B cell (primary cell): ENCODE measurements around the gene ASMT.

Experiments
- EZH2 ChIP-seq: IDR thresholded peaks from 2 replicates; pipeline ENCODE4 v1.6.1; 2012; ENCODE audit warnings: borderline replicate concordance, low read depth, mild to moderate bottlenecking, moderate library complexity, low read length; ENCODE audit not compliant: insufficient read depth, poor library complexity, severe bottlenecking
- TF ChIP-seq, protein P1 (sequence below): fragments of 200-600 bp; IDR thresholded peaks from one replicate; pipeline ENCODE4 v1.8.0; 2022; ENCODE audit warnings: antibody characterized with exemption, mild to moderate bottlenecking

DNA sequence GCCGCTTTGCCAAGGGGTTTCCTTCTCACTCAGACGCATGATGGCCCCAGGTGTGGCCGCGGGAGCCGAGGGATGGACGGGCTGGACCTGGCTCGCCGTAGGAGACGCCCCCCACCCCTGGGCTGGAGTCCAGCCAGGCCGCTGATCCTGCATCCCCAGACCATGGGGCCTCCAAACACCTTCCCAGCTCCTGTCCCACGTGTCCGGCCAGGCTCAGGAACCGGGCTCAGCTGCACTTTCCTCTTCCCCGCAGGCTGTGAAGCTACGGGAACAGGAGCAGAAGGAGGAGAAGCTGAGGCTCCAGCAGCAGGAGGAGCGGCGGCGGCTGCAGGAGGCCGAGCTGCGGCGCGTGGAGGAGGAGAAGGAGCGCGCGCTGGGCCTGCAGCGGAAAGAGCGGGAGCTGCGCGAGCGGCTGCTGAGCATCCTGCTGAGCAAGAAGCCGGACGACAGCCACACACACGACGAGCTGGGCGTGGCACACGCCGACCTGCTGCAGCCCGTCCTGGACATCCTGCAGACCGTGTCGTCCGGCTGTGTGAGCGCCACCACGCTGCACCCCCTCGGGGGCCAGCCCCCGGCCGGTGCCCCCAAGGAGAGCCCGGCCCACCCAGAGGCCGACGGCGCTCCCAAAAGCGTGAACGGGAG is 14.3 kb upstream of the ASMT start:
- TF ChIP-seq, protein P1, sequence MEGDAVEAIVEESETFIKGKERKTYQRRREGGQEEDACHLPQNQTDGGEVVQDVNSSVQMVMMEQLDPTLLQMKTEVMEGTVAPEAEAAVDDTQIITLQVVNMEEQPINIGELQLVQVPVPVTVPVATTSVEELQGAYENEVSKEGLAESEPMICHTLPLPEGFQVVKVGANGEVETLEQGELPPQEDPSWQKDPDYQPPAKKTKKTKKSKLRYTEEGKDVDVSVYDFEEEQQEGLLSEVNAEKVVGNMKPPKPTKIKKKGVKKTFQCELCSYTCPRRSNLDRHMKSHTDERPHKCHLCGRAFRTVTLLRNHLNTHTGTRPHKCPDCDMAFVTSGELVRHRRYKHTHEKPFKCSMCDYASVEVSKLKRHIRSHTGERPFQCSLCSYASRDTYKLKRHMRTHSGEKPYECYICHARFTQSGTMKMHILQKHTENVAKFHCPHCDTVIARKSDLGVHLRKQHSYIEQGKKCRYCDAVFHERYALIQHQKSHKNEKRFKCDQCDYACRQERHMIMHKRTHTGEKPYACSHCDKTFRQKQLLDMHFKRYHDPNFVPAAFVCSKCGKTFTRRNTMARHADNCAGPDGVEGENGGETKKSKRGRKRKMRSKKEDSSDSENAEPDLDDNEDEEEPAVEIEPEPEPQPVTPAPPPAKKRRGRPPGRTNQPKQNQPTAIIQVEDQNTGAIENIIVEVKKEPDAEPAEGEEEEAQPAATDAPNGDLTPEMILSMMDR: no peak
- TF ChIP-seq EZH2: no peak
